Measurements from ENCODE around the gene LAMC3. TPM values are rescaled to one million over a fixed set of nuclear protein-coding genes. Genes with fewer than 3 reads are reported as not detected.

Gene LAMC3
- total RNA-seq, 2 experiments from 2014 or later = 0.27 TPM

DNA sequence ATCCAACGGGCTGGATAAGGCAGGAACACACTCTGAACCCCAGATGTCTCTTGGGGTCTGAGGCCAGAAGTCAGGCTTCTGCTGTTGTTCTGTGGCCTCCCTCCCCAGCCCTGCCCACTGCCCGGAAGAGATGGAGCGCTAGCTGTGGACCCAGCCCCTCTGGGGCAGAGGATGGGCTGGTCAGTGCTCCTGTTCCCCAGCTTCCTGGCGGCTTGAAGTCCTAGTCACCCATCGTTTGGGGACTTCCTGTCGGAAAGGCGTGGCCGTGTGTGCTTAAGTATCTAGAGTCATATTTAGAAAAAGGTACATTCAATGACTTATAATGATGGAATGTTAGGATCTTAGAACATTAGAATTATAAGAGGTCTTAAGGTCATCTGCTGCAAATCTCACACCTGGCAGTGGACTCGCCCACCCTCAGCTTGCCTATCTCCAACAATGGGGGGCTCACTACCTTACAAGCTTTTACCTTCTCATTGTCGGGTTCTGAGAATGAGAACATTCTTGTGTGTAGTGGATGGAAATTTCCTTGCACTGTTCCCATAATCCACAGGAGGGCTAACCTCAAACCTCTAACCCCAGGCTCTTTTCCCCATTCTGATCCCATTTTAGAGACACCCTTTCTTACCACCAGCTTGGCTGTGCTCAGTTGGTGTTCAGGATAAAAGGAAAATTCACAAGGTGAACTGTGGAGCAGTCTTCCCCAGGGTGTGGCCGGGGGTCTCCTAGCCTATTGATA is 74.0 kb downstream of the LAMC3 start:
- ChIA-PET CTCF (interaction anchor here (0.6 to 0.9 kb wide), 3 partner anchors 13 to 398 kb away, joined by 3 to 5 read pairs (median 4); partner anchors contain the start of gene AIF1L), POLR2A (no interaction called here)
- no peak overlapping the region for H3K4me3 Mint-ChIP-seq
- no peak overlapping the region for H3K27ac Mint-ChIP-seq
- DNase-seq = no peak
- H3K36me3 Mint-ChIP-seq (ENCODE audit: low read depth) = no peaks in the 10 kb centered on the region
- no peaks in the 10 kb centered on the region for H3K4me1 Mint-ChIP-seq
- H3K27me3 Mint-ChIP-seq = peaks cover 2% of the 10 kb centered on the region
- no peaks in the 10 kb centered on the region for H3K9me3 Mint-ChIP-seq

DNA sequence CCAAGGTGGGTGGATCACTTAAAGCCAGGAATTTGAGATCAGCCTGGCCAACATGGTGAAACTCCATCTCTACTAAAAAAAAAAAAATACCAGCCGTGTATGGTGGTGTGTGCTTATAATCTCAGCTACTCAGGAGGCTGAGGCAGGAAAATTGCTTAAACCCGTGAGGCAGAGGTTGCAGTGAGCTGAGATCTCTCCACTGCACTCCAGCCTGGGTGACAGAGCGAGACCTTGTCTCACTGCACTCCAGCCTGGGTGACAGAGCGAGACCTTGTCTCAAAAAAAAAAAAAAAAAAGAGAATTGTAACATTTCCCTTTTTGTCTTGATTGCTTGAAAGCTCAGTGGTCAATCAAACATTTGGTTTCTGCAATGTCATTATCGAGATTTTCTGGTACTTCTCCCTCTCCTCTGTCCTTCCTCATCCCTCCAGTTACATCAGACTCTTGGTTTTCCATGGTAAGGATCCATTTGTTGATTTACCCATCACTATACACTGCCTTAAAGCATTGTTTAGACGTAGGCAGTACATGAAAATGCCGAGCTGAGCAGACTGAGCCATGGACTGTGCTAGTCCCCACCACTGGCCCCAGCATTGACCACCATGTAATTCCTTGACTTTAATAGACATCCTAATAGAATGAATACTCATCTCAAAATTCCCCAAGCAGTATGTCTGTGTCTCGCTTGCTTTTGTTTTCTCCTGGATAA is 75.8 kb downstream of the LAMC3 start:
- peaks cover 2% of the 10 kb centered on the region for H3K27me3 Mint-ChIP-seq
- POLR2A ChIA-PET = interaction anchor here (0.8 kb wide), 1 partner anchor 24 kb away, joined by 8 read pairs; no protein-coding TSS in a partner anchor

DNA sequence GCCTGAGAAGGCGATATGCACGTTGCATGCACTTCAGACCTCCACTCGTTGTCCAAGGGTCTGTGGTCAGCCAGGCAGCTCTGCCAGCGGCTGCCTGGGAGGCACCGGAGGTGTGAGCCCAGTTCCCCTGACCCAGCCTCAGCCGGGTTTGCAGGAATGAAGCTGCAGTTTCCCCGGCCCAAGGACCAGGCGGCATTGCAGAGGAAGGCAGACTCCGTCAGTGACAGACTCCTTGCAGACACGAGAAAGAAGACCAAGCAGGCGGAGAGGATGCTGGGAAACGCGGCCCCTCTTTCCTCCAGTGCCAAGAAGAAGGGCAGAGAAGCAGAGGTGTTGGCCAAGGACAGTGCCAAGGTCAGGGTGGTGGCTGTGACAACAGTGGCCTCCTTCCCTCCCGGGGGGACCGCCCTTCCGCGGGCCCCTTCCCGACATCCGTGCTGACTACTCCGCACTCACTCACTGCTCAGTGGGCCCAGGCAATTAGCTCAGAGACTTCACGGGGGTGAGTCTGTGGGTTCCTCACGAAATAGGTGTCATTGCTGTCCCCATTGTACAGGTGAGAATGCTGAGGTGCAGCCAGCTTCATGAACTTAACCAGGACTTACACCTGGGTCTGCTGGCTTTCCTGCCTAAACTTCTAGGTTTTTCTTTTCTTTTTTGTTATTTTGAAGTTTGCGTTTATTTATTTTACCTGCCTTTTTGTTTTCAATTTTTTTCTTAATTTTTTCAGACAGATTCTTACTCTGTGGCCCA is 76.6 kb downstream of the LAMC3 start:
- CTCF ChIA-PET = interaction anchor here (0.6 to 0.9 kb wide), 3 partner anchors 11 to 574 kb away, joined by 3 to 5 read pairs (median 3); partner anchors contain the start of gene AIF1L
- H3K36me3 Mint-ChIP-seq (ENCODE audit: low read depth) = no peaks in the 10 kb centered on the region
- H3K9me3 Mint-ChIP-seq = no peaks in the 10 kb centered on the region
- no peak overlapping the region for H3K27ac Mint-ChIP-seq
- no peak for DNase-seq
- no peaks in the 10 kb centered on the region for H3K4me1 Mint-ChIP-seq
- POLR2A ChIA-PET = no interaction called here
- peaks cover 2% of the 10 kb centered on the region for H3K27me3 Mint-ChIP-seq
- no peak overlapping the region for H3K4me3 Mint-ChIP-seq

More for the DNA sequence above, 75.8 kb downstream of the LAMC3 start:
- no peaks in the 10 kb centered on the region for H3K36me3 Mint-ChIP-seq (ENCODE audit: low read depth)
- no peak overlapping the region for H3K27ac Mint-ChIP-seq
- H3K4me1 Mint-ChIP-seq = no peaks in the 10 kb centered on the region
- H3K9me3 Mint-ChIP-seq = no peaks in the 10 kb centered on the region
- CTCF ChIA-PET = interaction anchor here (0.6 to 0.8 kb wide), 2 partner anchors 12 to 575 kb away, joined by 3 to 5 read pairs; partner anchors contain the start of gene AIF1L
- DNase-seq = no peak
- no peak overlapping the region for H3K4me3 Mint-ChIP-seq

DNA sequence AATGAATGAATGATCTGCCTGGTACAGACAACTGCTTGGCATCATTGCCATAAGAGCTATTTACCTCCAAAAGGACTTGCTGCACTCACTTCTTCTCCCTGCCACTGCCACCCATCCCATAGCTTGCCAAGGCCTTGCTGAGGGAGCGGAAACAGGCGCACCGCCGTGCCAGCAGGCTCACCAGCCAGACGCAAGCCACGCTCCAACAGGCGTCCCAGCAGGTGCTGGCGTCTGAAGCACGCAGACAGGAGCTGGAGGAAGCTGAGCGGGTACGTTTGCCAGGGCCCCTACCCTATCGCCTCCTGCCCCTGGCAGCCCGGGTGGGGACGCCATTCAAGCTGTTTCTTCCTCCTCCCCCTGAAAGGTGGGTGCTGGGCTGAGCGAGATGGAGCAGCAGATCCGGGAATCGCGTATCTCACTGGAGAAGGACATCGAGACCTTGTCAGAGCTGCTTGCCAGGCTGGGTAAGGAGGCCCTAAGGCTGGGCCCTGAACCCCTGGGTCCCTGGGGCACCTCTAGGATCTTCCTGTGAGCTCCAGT is 78.5 kb downstream of the LAMC3 start:
- CTCF ChIA-PET = interaction anchor here (1.1 kb wide), 1 partner anchor 10 kb away, joined by 3 read pairs; no protein-coding TSS in a partner anchor

DNA sequence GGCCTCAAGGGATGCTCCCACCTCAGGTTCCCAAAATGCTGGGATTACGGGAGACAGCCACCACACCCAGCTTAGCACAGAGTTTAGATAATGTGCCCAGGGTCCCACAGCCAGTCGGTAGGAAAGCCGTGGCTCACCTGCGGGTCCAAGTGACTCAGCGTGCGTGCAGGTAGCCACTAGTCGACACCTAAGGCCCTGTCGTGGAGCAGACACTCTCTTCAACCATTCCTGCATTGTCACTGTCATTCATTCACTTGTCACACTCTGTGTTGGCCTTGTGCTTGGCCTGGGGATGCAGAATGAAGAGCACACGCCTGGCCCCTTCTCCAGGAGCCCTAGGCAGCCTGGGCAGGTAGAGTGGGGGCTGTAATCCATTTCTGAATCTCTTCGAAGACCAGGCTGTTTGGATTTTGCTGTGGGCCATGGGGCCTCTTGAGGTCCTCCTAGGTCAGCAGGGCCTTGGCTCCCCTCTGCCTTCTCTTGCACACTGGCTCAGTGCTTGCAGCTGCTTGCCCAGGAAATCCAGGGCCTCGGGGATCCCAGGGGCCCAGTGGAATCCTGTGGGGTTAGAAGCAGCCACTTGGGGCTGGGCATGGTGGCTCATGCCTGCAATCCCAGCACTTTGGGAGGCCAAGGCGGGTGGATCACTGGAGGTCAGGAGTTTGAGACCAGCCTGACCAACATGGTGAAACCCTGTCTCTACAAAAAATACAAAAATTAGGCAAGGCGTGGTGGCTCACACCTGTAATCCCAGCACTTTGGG is 81.2 kb downstream of the LAMC3 start:
- CTCF ChIA-PET = no interaction called here
- Mint-ChIP-seq H3K9me3 (no peaks in the 10 kb centered on the region), H3K4me3 (no peak overlapping the region), H3K27ac (no peak overlapping the region), H3K27me3 (peaks cover 14% of the 10 kb centered on the region), H3K36me3 (ENCODE audit: low read depth) (no peaks in the 10 kb centered on the region), H3K4me1 (no peaks in the 10 kb centered on the region)
- DNase-seq = no peak
- POLR2A ChIA-PET = no interaction called here

More for the DNA sequence above, 78.5 kb downstream of the LAMC3 start:
- Mint-ChIP-seq H3K36me3 (ENCODE audit: low read depth) (no peaks in the 10 kb centered on the region), H3K4me1 (no peaks in the 10 kb centered on the region), H3K4me3 (no peak overlapping the region), H3K27ac (no peak overlapping the region), H3K27me3 (peaks cover 2% of the 10 kb centered on the region), H3K9me3 (no peaks in the 10 kb centered on the region)
- POLR2A ChIA-PET = no interaction called here
- DNase-seq = no peak

DNA sequence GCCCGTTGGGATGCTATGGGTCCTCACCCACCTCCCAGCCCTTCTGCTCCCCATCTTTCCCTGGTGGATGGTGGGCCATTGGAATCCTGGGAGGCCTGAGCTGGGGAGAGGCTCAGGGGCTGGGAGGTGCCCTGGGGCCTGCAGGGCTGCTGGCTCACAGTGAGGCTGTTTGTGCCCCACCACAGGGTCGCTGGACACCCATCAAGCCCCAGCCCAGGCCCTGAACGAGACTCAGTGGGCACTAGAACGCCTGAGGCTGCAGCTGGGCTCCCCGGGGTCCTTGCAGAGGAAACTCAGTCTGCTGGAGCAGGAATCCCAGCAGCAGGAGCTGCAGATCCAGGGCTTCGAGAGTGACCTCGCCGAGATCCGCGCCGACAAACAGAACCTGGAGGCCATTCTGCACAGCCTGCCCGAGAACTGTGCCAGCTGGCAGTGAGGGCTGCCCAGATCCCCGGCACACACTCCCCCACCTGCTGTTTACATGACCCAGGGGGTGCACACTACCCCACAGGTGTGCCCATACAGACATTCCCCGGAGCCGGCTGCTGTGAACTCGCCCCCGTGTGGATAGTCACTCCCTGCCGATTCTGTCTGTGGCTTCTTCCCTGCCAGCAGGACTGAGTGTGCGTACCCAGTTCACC is 82.5 kb downstream of the LAMC3 start:
- POLR2A ChIA-PET = no interaction called here
- no peak overlapping the region for H3K27ac Mint-ChIP-seq
- no peak overlapping the region for H3K4me3 Mint-ChIP-seq
- peaks cover 23% of the 10 kb centered on the region for H3K27me3 Mint-ChIP-seq
- H3K36me3 Mint-ChIP-seq (ENCODE audit: low read depth) = no peaks in the 10 kb centered on the region
- DNase-seq = no peak
- no peaks in the 10 kb centered on the region for H3K9me3 Mint-ChIP-seq
- CTCF ChIA-PET = interaction anchor here (1.1 kb wide), 1 partner anchor 245 kb away, joined by 3 read pairs; no protein-coding TSS in a partner anchor
- peaks cover 4% of the 10 kb centered on the region for H3K4me1 Mint-ChIP-seq

DNA sequence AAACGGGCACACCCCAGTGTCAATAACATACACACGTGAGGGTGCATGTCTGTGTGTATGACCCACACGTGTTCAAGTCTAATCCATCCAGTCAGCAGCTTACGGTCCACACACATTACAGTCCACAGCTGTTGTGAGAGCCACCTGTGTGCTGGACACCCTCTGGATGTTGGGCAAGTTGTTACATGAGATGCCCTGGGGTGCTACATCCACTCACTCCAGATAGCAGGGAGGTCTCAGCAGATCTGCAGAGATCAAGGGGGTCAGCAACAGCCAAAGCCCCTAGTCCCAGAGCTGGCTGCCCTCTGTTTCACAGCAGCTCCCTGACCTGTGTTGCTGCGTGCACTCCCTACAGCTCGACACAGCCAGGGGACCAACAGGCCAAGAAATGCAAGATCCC is 83.1 kb downstream of the LAMC3 start:
- ChIA-PET POLR2A (no interaction called here), CTCF (interaction anchor here (1.1 kb wide), 1 partner anchor 244 kb away, joined by 3 read pairs; no protein-coding TSS in a partner anchor)
- H3K36me3 Mint-ChIP-seq (ENCODE audit: low read depth) = no peaks in the 10 kb centered on the region
- H3K4me3 Mint-ChIP-seq = no peak overlapping the region
- no peak overlapping the region for H3K27ac Mint-ChIP-seq
- peaks cover 27% of the 10 kb centered on the region for H3K27me3 Mint-ChIP-seq
- H3K4me1 Mint-ChIP-seq = peaks cover 6% of the 10 kb centered on the region
- no peak for DNase-seq
- H3K9me3 Mint-ChIP-seq = no peaks in the 10 kb centered on the region

DNA sequence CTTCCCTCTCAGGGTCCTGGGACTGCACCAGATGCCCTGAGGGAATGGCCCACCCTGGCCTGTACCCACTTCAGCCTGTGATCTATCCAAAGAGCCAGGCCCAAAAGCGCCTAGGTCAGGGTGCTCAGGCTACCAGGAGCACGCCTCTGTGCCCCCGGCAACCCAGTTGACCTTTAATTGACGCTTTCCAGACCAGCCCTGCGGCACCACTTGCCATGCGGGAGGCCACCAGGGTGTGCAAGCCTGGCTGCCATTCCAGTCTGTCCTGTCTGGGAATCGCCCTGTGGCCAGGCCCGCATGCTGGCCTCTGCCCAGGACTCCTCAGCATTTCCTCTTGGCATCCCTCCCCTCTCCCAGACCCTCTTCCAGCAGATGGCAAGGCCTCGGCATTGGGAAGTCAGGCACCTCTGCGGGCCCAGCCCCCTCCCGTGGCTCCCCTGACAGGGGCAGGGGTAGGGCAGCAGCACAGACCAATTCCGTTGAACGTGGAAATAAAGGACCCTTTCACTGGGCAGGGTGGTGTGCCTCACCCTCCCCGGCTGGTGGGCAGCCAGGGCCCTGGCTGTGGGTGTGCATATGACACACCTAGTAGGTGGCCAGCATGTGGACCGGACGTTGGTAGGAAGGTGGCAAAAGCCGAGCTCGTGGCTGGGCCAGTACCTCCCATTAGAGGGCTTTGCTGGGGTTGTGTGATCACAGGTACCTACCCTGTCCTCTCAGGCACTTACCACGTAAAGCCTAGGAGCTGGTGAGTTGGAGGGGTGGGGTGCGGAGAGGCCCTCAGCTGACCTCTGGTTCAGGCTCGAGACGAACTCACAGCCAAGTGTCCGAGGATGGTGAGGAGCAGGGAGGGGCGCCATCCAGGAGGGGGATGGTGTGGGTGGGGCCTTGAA is 83.8 kb downstream of the LAMC3 start:
- Mint-ChIP-seq H3K27ac (no peak overlapping the region), H3K27me3 (peaks cover 34% of the 10 kb centered on the region), H3K36me3 (ENCODE audit: low read depth) (no peaks in the 10 kb centered on the region), H3K4me1 (peaks cover 11% of the 10 kb centered on the region), H3K4me3 (no peak overlapping the region), H3K9me3 (no peaks in the 10 kb centered on the region)
- POLR2A ChIA-PET = no interaction called here
- CTCF ChIA-PET = no interaction called here
- DNase-seq = no peak

DNA sequence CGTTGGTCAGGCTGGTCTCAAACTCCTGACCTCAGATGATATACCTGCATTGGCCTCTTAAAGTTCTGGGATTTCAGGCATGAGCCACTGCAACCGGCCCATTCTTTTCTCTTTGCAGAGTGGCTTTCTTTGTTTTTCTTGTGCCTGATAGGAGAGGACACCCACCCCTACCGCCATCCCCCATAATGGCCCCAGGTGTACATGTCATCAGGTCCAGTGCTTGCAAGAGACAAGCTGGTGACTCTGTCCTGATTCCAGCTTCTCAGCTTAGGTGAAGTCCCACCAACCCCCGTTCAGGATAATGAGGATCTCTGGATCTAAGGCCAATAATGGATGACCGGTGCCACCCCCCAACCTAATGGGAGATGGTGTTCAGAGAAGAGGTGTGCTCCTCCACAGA is 85.0 kb downstream of the LAMC3 start:
- H3K9me3 Mint-ChIP-seq = no peaks in the 10 kb centered on the region
- ChIA-PET CTCF (no interaction called here), POLR2A (no interaction called here)
- H3K36me3 Mint-ChIP-seq (ENCODE audit: low read depth) = no peaks in the 10 kb centered on the region
- no peak overlapping the region for H3K27ac Mint-ChIP-seq
- no peak for DNase-seq
- H3K4me1 Mint-ChIP-seq = peaks cover 11% of the 10 kb centered on the region
- H3K4me3 Mint-ChIP-seq = no peak overlapping the region
- peaks cover 34% of the 10 kb centered on the region for H3K27me3 Mint-ChIP-seq

DNA sequence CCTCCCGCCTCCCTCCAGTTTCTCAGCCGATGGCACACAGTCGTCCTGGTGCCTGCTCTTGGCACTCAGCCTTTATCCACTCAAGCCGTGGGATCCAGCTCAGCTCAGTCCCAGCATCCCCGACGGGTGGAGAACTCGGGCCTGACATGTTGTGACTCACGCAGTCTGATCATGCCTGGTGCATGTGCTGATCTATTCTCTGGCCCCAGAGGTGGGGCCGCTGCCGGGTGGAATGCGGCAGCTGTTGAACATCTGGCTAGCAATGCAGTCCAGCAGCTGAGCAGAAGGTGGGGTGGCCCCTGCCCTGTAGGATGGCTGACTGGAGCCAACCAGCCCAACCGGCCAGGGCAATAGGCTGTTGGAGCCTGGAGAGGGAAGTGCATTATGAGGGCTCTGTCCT is 85.6 kb downstream of the LAMC3 start:
- peaks cover 11% of the 10 kb centered on the region for H3K4me1 Mint-ChIP-seq
- H3K27me3 Mint-ChIP-seq = peaks cover 34% of the 10 kb centered on the region
- ChIA-PET CTCF (interaction anchor here (2.0 kb wide), 1 partner anchor 12 kb away, joined by 4 read pairs; no protein-coding TSS in a partner anchor), POLR2A (interaction anchor here (0.6 kb wide), 1 partner anchor 383 kb away, joined by 3 read pairs; no protein-coding TSS in a partner anchor)
- no peaks in the 10 kb centered on the region for H3K36me3 Mint-ChIP-seq (ENCODE audit: low read depth)
- H3K27ac Mint-ChIP-seq = no peak overlapping the region
- no peak for DNase-seq
- H3K9me3 Mint-ChIP-seq = no peaks in the 10 kb centered on the region
- no peak overlapping the region for H3K4me3 Mint-ChIP-seq

DNA sequence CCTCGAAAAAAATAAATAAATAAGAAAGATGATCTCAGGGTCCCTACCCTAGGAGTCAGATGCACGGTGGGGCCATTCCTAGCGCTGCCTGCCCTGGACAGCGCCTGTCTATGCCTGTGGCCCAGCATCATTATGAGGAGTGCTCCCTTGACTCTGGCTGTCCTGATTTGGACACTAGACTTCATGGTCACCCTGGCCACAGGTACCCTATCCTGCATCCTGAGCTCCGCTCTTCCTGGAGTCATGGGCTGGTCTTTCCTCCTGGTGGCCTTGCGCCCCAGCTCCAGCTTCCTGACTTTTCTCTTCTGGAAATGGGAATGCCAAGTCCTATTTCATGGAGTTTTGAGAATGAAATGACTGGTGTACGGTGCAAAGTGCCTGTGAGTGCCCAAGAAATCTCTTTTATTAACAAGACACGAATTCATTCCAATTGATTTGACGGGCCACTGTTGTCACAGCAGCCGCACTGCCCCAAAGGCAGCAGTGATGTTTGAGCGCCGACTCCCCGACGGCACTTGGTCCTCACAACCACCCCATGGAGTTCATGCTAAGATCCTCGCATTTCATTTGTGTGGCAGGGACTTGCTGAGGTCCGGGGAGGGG is 86.8 kb downstream of the LAMC3 start:
- DNase-seq = no peak
- no peak overlapping the region for H3K27ac Mint-ChIP-seq
- H3K4me1 Mint-ChIP-seq = peaks cover 11% of the 10 kb centered on the region
- H3K27me3 Mint-ChIP-seq = peaks cover 34% of the 10 kb centered on the region
- no peaks in the 10 kb centered on the region for H3K36me3 Mint-ChIP-seq (ENCODE audit: low read depth)
- no peaks in the 10 kb centered on the region for H3K9me3 Mint-ChIP-seq
- CTCF ChIA-PET = interaction anchor here (1.2 to 2.0 kb wide), 4 partner anchors 10 to 65 kb away, joined by 3 to 5 read pairs (median 4); no protein-coding TSS in a partner anchor
- H3K4me3 Mint-ChIP-seq = peak overlapping the region; percentile 54
- POLR2A ChIA-PET = no interaction called here
